ENCODE data around the gene LYL1. TPM values are rescaled to one million over a fixed set of nuclear protein-coding genes. Genes with fewer than 3 reads are reported as not detected.
"Not testable (repeated sequence)": the region's sequence is repeated elsewhere in the genome, so short reads cannot be mapped to it uniquely, and the experiment has no call there.

Gene LYL1
- total RNA-seq, 4 donors from 2014 or later = 2.6 to 15.5 (median 11.1) TPM

DNA sequence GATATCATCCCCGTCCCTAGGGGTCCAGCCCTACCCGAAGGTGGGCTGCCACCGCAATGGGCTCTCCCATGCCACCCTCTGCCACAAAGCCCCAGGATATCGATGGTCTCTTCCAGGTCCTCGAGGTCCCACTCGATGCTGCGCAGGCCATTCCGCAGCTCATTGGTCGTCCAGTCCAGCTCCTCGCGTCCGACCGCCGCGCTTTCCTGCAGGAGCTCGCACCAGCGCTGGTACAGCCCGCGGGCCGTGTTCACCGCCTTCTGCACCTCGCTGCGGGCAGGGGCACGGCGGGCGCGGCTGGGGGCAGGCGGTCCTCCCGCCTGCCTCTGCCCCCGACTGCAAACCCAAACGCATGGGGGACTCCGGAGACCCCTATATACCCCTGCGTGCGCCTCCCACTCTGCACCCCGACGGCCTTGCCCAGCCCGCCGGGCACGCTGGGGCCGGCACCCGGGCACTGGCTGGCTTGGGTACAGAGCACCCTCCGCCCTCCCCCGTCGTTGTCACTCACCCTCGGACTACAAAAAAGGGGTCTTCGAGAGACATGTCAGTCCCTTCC lies 47.0 kb upstream of the LYL1 start:
- DNase-seq = peak in 1 of 2 donors; percentile 43
- intact Hi-C loops (cut with DNase I; ENCODE audit: low total_unique reads) = no loop called here
- H3K27me3 ChIP-seq = no peaks in the 10 kb centered on the region
- peak overlapping the region; percentile 94 to 98 for H3K27ac ChIP-seq
- TF ChIP-seq, protein P1, sequence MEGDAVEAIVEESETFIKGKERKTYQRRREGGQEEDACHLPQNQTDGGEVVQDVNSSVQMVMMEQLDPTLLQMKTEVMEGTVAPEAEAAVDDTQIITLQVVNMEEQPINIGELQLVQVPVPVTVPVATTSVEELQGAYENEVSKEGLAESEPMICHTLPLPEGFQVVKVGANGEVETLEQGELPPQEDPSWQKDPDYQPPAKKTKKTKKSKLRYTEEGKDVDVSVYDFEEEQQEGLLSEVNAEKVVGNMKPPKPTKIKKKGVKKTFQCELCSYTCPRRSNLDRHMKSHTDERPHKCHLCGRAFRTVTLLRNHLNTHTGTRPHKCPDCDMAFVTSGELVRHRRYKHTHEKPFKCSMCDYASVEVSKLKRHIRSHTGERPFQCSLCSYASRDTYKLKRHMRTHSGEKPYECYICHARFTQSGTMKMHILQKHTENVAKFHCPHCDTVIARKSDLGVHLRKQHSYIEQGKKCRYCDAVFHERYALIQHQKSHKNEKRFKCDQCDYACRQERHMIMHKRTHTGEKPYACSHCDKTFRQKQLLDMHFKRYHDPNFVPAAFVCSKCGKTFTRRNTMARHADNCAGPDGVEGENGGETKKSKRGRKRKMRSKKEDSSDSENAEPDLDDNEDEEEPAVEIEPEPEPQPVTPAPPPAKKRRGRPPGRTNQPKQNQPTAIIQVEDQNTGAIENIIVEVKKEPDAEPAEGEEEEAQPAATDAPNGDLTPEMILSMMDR (IDR thresholded peaks at IDR 0.05) = no peak
- no peak for TF ChIP-seq POLR2A (IDR thresholded peaks at IDR 0.05)
- H3K4me1 ChIP-seq = no peaks in the 10 kb centered on the region
- H3K36me3 ChIP-seq = no peaks in the 10 kb centered on the region
- H3K9me3 ChIP-seq = no peaks in the 10 kb centered on the region
- H3K4me3 ChIP-seq = peak overlapping the region; percentile 73 to 84

DNA sequence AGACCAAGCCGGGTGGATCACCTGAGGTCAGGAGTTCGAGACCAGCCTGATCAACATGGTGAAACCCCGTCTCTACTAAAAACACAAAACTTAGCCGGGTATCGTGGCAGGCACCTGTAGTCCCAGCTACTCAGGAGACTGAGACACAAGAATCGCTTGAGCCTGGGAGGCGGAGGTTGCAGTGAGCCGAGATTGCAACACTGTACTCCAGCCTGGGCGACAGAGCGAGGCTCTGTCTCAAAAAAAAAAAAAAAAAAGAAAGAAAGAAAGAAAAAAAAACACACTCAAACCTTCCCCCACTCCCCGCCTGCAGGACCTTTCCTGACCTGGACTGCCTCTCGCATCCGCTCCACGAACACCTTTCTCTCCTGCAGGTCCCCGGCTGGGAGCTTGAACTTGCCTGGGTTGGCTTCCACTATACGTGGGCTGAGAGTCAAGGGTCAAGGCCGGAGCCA lies 46.5 kb upstream of the LYL1 start:
- H3K4me3 ChIP-seq = peak overlapping the region; percentile 73 to 84
- intact Hi-C loops (cut with DNase I; ENCODE audit: low total_unique reads); H3K36me3 ChIP-seq; H3K4me1 ChIP-seq; DNase-seq; H3K27me3 ChIP-seq; H3K9me3 ChIP-seq: not testable (repeated sequence)
- peak overlapping the region; percentile 94 to 98 for H3K27ac ChIP-seq

DNA sequence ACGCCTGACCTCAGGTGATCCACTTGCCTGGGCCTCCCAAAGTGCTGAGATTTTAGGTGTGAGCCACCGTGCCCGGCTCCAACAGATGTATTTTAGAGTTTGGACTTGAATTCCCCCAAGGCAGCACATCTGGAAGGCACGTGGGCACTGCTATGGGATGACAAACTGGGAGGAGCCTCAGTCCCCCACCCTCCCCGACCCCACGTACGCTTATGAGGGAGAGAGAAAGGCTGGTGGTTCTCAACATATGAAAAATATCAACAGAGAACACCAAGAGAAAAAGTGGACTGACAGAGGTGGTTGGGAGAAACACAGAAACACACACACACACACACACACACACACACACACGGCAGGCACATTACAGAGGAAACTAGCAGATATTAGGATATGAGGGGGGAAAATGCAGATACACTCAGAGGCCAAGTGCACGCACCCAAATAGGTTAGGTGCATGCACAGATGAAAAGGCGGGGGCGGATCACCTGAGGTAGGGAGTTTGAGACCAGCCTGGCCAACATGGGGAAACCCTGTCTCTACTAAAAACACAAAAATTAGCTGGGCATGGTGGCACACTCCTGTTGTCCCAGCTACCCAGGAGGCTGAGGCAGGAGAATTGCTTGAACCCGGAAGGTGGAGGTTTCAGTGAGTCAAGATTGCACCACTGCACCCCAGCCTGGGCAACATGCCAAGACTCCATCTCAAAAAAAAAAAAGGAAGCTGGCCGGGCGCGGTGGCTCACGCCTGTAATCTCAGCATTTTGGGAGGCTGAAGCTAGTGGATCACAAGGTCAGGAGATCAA lies 44.3 kb upstream of the LYL1 start:
- no peak overlapping the region for H3K4me3 ChIP-seq
- no peaks in the 10 kb centered on the region for H3K27me3 ChIP-seq
- H3K27ac ChIP-seq = no peak overlapping the region
- intact Hi-C loops (cut with DNase I; ENCODE audit: low total_unique reads) = no loop called here
- no peak for DNase-seq
- TF ChIP-seq, protein P1 (IDR thresholded peaks at IDR 0.05) = no peak
- TF ChIP-seq POLR2A (IDR thresholded peaks at IDR 0.05) = no peak
- no peaks in the 10 kb centered on the region for H3K9me3 ChIP-seq
- no peaks in the 10 kb centered on the region for H3K4me1 ChIP-seq
- no peaks in the 10 kb centered on the region for H3K36me3 ChIP-seq

DNA sequence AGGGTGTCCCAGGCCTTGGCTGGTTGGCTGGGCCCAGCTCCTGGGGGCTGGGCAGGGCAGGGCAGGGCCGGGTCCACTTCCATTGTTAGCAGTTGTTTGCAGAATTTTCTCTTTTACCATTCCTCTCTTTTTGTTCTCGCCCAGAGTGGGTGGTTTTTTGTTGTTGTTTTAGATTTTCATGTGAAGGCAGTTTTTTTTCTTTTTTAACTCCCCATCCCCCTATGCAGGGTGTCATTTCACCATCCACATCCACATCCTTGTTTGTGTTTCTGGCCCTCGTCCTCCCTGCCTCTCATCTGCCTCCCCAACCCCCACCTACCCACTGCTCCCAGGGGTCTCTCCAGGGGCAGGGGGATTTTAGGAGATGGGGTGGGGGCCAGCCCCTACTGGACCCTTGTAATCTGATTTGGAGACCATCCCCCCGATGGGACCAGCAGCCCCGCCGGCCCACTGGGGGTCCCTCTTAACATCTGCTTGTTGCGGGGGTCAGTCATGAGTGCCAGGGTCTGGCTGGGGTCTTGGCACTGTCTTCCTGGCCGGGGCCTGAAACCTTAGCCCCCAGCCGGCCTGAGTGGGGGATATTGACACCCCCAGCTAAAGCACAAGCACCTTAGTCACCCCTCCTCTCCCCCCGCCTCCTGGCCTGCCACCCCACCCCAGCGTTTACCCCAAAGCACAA lies 37.1 kb upstream of the LYL1 start:
- no peak overlapping the region for H3K4me3 ChIP-seq
- no peak for DNase-seq
- no peaks in the 10 kb centered on the region for H3K9me3 ChIP-seq
- intact Hi-C loops (cut with DNase I; ENCODE audit: low total_unique reads) = no loop called here
- H3K27ac ChIP-seq = no peak overlapping the region
- no peaks in the 10 kb centered on the region for H3K4me1 ChIP-seq
- H3K27me3 ChIP-seq = no peaks in the 10 kb centered on the region
- TF ChIP-seq, protein P1 (IDR thresholded peaks at IDR 0.05) = no peak
- no peak for TF ChIP-seq POLR2A (IDR thresholded peaks at IDR 0.05)
- H3K36me3 ChIP-seq = no peaks in the 10 kb centered on the region

DNA sequence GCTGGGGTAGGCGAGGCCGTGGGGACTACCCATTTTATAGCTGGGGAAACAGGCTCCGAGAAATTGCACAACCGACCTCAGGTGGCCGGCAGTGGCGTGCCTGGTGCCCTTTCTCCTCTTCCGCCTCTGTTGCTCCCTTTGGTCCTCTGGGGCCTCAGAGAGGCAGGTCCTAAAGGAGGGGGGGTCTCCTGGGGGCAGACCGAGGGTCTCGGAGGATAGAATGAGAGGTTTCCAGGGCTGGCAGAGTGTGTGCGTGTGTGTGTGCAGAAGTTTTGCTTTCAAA lies 36.2 kb upstream of the LYL1 start:
- Histone ChIP-seq H3K4me3 (no peak overlapping the region), H3K36me3 (no peaks in the 10 kb centered on the region)
- intact Hi-C loops (cut with DNase I; ENCODE audit: low total_unique reads) = no loop called here

More for the DNA sequence above, 36.2 kb upstream of the LYL1 start:
- no peaks in the 10 kb centered on the region for H3K9me3 ChIP-seq
- H3K27ac ChIP-seq = no peak overlapping the region
- TF ChIP-seq POLR2A (IDR thresholded peaks at IDR 0.05) = no peak
- TF ChIP-seq, protein P1 (IDR thresholded peaks at IDR 0.05) = no peak
- no peaks in the 10 kb centered on the region for H3K4me1 ChIP-seq
- DNase-seq = no peak
- H3K27me3 ChIP-seq = no peaks in the 10 kb centered on the region
